Kidney (tissue), 14 donors: Measurements from ENCODE around the gene CSNK1D. TPM values are rescaled to one million over a fixed set of nuclear protein-coding genes. Genes with fewer than 3 reads are reported as not detected.

Source experiments
- DNase-seq, 5 donors: peaks; one replicate each; pipeline ENCODE4 v3.0.0-alpha.2; 2013 to 2020
- FAIRE-seq: peaks from 2 replicates; lab custom pipeline; 2012; peaks lifted over from hg19 to GRCh38; lab: Jason Lieb, UNC
- H3K27ac ChIP-seq, 2 donors: one replicate each; pipeline ENCODE4 v1.7.0; 2013; ENCODE audit warnings: low read depth in 2 of 2, low read length in 2 of 2, inconsistent platforms in 1 of 2
- H3K27me3 ChIP-seq: one replicate; pipeline ENCODE4 v1.7.1; 2013; ENCODE audit warnings: low read length, inconsistent platforms; ENCODE audit not compliant: control insufficient read depth, insufficient read depth
- H3K36me3 ChIP-seq, 3 donors: one replicate each; pipeline versions ENCODE4 v1.7.0 to v1.7.1; 2013; ENCODE audit warnings: low read length in 3 of 3, control low read depth in 1 of 3, inconsistent platforms in 1 of 3; ENCODE audit not compliant: insufficient read depth in 3 of 3, control insufficient read depth in 2 of 3
- H3K4me1 ChIP-seq, 3 donors: one replicate each; pipeline versions ENCODE4 v1.7.0 to v1.7.1; 2013; ENCODE audit warnings: low read length in 3 of 3, inconsistent platforms in 1 of 3, low read depth in 1 of 3; ENCODE audit not compliant: control insufficient read depth in 2 of 3, insufficient read depth in 2 of 3
- H3K4me3 ChIP-seq, 3 donors: one replicate each; pipeline versions ENCODE4 v1.7.0 to v1.8.1; 2013; ENCODE audit warnings: low read length in 3 of 3, control low read depth in 1 of 3, inconsistent platforms in 1 of 3
- H3K9ac ChIP-seq, 3 donors: one replicate each; pipeline versions ENCODE4 v1.7.0 to v1.7.1; 2013; ENCODE audit warnings: low read length in 3 of 3, control low read depth in 1 of 3, inconsistent platforms in 1 of 3
- H3K9me3 ChIP-seq, 3 donors: one replicate each; pipeline versions ENCODE4 v1.7.0 to v1.7.1; 2013; ENCODE audit warnings: low read length in 3 of 3, control low read depth in 1 of 3, inconsistent platforms in 1 of 3; ENCODE audit not compliant: control insufficient read depth in 2 of 3, insufficient read depth in 1 of 3
- intact Hi-C: fragments of 100-400 bp; cut with DNase I; formaldehyde crosslinking; loops from one replicate; pipeline ENCODE4 v1.11.1; 2022
- polyA plus RNA-seq: library from polyadenylated mRNA; stranded (reverse); fragments of 350-450 nt; fragmentation: Illumina TruSeq; extraction: RNeasy Lipid Tissue Mini Kit (QIAGEN cat#74804); gene quantifications from one replicate; pipeline ENCODE4 v1.2.3, GENCODE V29; 2014; ENCODE audit warnings: low read depth, low replicate concordance; ENCODE audit not compliant: insufficient read depth
- total RNA-seq: library from RNA; stranded (reverse); fragmentation: NEBNext Ultra II Directional; extraction: Animal tissue kit (Norgen Biotek cat#: 25700); gene quantifications from one replicate; pipeline ENCODE4 v1.2.1, GENCODE V29; 2021
- TF ChIP-seq, protein P1 (sequence below): IDR thresholded peaks from 3 replicates; pipeline ENCODE4 v1.5.1; 2012; ENCODE audit warnings: mild to moderate bottlenecking, moderate library complexity, borderline replicate concordance; ENCODE audit not compliant: insufficient read depth; ENCODE audit errors: extremely low read depth
- donor health status: control.
- donor health status: control.
- donor health status: control.
- donor health status: control.
- donor health status: control.
- donor health status: DM: yes; HTN: yes; CAD: no.
- donor health status: Normal renal cell carcinoma (clear cell type).

CSNK1D gene
- total and polyA plus RNA-seq, 2 donors from 2014 or later: 69.7 to 160 TPM

DNA sequence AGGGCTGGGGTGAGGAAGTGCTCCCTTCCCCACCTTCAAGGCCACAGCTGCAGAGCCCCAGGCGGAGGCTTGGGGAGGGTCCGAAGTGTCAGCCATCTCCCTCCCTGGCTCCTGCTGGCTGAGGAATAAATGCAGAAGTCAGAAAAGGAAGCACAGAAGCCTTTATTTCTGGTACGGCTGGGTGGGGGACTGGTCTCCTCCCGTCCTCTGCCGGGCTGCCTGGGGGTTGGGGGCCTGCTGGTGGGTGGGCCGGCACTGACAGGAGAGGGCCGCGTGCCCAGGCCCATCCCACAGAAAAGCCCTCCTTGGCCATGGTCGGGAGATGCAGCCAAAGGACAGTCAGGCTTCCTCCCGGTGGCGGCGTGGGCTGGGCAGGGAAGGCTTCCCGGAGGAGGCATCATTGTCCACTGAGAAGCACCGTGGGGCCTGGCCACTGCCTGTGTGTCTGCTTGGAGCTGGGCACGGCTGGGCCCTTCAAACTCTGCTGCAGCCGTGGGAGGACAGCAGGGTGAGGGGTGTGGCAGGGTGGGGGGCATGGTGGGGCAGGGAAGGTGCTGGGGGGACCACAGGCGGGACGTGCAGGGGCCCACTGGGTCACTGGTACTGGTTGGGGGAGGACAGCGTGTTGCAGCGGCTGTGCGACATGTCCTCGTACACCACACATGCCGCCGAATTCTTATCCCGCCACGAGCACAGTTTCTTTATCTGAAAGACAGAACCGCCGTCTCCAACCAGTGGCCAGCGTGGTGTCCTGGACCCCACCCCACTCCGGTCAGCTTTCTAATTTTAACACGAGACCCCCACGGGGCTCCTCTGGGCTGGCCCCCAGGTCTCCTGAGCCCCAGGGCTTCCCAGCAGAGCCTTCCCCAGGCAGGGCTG, 41.5 kb upstream of the CSNK1D start:
- Histone ChIP-seq H3K9ac (no peak overlapping the region), H3K27ac (no peak overlapping the region)
- peak in 1 of 5 donors; percentile 59 for DNase-seq

GRCh38 chr17:82314012-82314726, 40.7 kb upstream of the CSNK1D start:
- DNase-seq (peak in 1 of 5 donors; percentile 72), FAIRE-seq (no peak)
- no peaks in the 10 kb centered on the region for H3K36me3 ChIP-seq
- no peak overlapping the region for H3K4me3 ChIP-seq
- TF ChIP-seq, protein P1, sequence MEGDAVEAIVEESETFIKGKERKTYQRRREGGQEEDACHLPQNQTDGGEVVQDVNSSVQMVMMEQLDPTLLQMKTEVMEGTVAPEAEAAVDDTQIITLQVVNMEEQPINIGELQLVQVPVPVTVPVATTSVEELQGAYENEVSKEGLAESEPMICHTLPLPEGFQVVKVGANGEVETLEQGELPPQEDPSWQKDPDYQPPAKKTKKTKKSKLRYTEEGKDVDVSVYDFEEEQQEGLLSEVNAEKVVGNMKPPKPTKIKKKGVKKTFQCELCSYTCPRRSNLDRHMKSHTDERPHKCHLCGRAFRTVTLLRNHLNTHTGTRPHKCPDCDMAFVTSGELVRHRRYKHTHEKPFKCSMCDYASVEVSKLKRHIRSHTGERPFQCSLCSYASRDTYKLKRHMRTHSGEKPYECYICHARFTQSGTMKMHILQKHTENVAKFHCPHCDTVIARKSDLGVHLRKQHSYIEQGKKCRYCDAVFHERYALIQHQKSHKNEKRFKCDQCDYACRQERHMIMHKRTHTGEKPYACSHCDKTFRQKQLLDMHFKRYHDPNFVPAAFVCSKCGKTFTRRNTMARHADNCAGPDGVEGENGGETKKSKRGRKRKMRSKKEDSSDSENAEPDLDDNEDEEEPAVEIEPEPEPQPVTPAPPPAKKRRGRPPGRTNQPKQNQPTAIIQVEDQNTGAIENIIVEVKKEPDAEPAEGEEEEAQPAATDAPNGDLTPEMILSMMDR: no peak
- no peaks in the 10 kb centered on the region for H3K27me3 ChIP-seq
- no peak overlapping the region for H3K27ac ChIP-seq
- no peaks in the 10 kb centered on the region for H3K9me3 ChIP-seq
- no peak overlapping the region for H3K9ac ChIP-seq
- intact Hi-C loops: no loop called here
- H3K4me1 ChIP-seq: no peaks in the 10 kb centered on the region

More for the DNA sequence above, 41.5 kb upstream of the CSNK1D start:
- Histone ChIP-seq H3K36me3 (no peaks in the 10 kb centered on the region), H3K4me1 (no peaks in the 10 kb centered on the region), H3K9me3 (no peaks in the 10 kb centered on the region), H3K4me3 (no peak overlapping the region), H3K27me3 (no peaks in the 10 kb centered on the region)
- FAIRE-seq: no peak
- intact Hi-C loops: no loop called here
- TF ChIP-seq, protein P1: no peak

- Histone ChIP-seq H3K9ac (no peak overlapping the region), H3K27ac (no peak overlapping the region), H3K4me3 (no peak overlapping the region), H3K9me3 (no peaks in the 10 kb centered on the region), H3K27me3 (no peaks in the 10 kb centered on the region), H3K4me1 (peaks cover 0 to 2% (median 0%) of the 10 kb centered on the region in 3 donors), H3K36me3 (no peaks in the 10 kb centered on the region)
- intact Hi-C loops: no loop called here
- TF ChIP-seq, protein P1: no peak
- FAIRE-seq (no peak), DNase-seq (no peak)
Measured at GRCh38 chr17:82313195-82314011, 39.9 kb upstream of the CSNK1D start.
